ENCODE data around the gene YRDC. TPM values are rescaled to one million over a fixed set of nuclear protein-coding genes. Genes with fewer than 3 reads are reported as not detected.

Gene YRDC
- total RNA-seq, 1 donor from 2014 or later: 5.7 TPM

DNA sequence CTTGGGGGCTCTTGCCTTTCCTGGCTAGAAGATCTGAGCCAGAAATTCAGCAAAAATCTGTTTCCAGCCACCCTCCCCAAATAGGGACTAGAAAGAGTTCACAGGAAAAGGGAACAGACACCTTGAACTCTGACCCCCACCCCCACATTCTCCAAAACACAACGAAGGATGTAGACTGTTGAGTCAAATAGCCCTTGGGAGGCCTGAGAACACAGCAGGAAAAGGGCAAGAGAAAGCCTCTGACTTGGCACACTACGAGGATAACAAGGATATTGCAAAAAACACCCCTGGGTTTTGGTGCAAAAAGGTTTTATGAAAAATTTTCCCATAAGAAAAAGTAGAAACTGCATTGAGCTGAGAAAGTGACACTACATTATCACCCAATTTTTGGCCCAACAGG is 1.9 kb upstream of the YRDC start:
- Histone ChIP-seq H3K27me3 (ENCODE audit: low read depth) (no peaks in the 10 kb centered on the region), H3K36me3 (peaks cover 26% of the 10 kb centered on the region), H3K9me3 (replicated peaks) (no peaks in the 10 kb centered on the region), H3K4me3 (no peak overlapping the region), H3K4me1 (peaks cover 50% of the 10 kb centered on the region), H3K27ac (replicated peaks) (peak overlapping the region; percentile 98)
- intact Hi-C loops (cut with micrococcal nuclease): no loop called here
- TF ChIP-seq, protein P1, sequence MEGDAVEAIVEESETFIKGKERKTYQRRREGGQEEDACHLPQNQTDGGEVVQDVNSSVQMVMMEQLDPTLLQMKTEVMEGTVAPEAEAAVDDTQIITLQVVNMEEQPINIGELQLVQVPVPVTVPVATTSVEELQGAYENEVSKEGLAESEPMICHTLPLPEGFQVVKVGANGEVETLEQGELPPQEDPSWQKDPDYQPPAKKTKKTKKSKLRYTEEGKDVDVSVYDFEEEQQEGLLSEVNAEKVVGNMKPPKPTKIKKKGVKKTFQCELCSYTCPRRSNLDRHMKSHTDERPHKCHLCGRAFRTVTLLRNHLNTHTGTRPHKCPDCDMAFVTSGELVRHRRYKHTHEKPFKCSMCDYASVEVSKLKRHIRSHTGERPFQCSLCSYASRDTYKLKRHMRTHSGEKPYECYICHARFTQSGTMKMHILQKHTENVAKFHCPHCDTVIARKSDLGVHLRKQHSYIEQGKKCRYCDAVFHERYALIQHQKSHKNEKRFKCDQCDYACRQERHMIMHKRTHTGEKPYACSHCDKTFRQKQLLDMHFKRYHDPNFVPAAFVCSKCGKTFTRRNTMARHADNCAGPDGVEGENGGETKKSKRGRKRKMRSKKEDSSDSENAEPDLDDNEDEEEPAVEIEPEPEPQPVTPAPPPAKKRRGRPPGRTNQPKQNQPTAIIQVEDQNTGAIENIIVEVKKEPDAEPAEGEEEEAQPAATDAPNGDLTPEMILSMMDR (IDR thresholded peaks at IDR 0.05; ENCODE audit: borderline replicate concordance): no peak
- no peak for DNase-seq

DNA sequence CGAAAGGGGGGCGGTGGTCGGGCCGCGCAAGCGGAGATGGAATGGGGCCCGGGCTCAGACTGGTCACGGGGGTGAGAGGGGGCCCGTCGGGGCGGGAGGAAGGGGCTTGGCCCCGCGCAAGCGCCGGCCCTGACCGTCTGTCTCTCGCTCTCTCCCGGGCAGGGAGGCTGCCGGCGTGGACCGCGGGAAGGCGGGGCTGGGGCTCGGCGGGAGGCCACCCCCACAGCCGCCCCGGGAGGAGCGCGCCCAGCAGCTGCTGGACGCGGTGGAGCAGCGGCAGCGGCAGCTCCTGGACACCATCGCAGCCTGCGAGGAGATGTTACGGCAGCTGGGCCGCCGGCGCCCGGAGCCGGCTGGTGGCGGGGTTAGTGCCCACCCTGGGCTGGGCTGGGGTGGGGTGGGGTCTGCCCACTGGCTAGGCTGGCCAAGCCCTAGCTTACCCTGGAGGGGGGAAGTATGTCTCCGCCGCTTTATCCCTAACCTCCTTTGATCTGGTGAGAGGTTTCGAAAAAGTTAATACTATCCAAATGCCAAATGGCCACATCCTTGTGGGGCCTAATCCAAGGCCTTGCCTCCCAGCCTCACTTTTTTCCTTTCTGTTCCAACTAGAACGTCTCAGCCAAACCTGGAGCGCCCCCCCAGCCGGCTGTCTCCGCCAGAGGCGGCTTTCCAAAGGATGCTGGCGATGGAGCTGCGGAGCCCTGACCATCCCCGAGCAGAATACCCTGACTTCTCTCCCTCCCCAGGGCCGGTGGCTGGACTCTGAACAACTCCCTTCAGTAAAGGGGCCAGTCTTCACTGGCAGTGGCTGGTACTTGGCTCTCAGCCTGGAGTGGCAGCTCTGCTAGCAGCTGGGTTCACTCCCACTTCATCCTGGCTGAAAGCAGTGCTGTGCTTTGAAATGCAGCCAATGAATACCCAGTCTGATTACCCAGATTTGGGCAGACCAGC is 636 bp upstream of the YRDC start:
- Histone ChIP-seq H3K27ac (replicated peaks) (peak overlapping the region; percentile 98), H3K9me3 (replicated peaks) (no peaks in the 10 kb centered on the region), H3K27me3 (ENCODE audit: low read depth) (no peaks in the 10 kb centered on the region), H3K36me3 (peaks cover 31% of the 10 kb centered on the region), H3K4me1 (peaks cover 50% of the 10 kb centered on the region), H3K4me3 (peak overlapping the region; percentile 88)
- TF ChIP-seq, protein P1 (IDR thresholded peaks at IDR 0.05; ENCODE audit: borderline replicate concordance): no peak
- peak; percentile 63 for DNase-seq
- intact Hi-C loops (cut with micrococcal nuclease): no loop called here

DNA sequence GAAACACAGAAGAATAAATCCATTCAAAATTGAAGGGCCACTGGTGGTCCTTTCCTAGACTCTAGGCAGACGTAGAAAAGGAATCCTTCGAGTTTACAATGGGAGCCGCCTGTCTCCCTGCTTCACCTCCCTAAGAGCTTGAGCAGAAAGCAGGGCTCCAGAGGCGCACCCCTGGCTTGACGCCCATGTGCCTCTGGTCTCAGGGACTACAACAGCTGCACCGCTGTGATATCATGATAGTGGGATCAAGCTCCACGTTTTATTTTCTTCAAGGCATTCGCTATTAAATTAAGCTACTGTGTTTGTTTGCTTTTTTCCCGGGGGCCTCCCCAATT is 821 bp downstream of the YRDC start:
- TF ChIP-seq, protein P1 (IDR thresholded peaks at IDR 0.05; ENCODE audit: borderline replicate concordance): no peak
- Histone ChIP-seq H3K4me1 (peaks cover 50% of the 10 kb centered on the region), H3K36me3 (peaks cover 46% of the 10 kb centered on the region), H3K27ac (replicated peaks) (peak overlapping the region; percentile 98), H3K9me3 (replicated peaks) (no peaks in the 10 kb centered on the region), H3K27me3 (ENCODE audit: low read depth) (no peaks in the 10 kb centered on the region), H3K4me3 (peak overlapping the region; percentile 88)
- no peak for DNase-seq
- intact Hi-C loops (cut with micrococcal nuclease): no loop called here

DNA sequence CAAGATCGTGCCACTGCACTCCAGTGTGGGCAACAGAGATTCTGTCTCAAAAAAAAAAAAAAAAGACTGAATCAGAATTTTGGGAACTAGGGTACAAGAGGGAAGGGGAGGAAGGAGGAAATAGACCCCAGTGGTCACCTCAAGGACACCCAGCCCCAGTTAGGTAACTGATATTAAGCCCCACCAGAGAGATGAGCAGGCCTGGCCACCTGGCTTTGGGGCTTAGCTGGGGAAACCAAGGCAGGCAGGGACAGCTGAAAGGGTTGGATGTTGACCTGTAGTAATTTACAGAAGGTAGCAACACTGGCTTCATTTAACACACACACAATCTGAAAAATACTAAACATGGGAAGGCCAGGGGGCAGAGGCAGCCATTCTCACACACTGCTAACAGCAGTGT is 5.6 kb downstream of the YRDC start:
- intact Hi-C loops (cut with micrococcal nuclease): no loop called here
- Histone ChIP-seq H3K4me1 (peaks cover 15% of the 10 kb centered on the region), H3K36me3 (peaks cover 52% of the 10 kb centered on the region), H3K27ac (replicated peaks) (no peak overlapping the region), H3K4me3 (no peak overlapping the region), H3K9me3 (replicated peaks) (no peaks in the 10 kb centered on the region), H3K27me3 (ENCODE audit: low read depth) (no peaks in the 10 kb centered on the region)
- no peak for DNase-seq
- TF ChIP-seq, protein P1 (IDR thresholded peaks at IDR 0.05; ENCODE audit: borderline replicate concordance): no peak

DNA sequence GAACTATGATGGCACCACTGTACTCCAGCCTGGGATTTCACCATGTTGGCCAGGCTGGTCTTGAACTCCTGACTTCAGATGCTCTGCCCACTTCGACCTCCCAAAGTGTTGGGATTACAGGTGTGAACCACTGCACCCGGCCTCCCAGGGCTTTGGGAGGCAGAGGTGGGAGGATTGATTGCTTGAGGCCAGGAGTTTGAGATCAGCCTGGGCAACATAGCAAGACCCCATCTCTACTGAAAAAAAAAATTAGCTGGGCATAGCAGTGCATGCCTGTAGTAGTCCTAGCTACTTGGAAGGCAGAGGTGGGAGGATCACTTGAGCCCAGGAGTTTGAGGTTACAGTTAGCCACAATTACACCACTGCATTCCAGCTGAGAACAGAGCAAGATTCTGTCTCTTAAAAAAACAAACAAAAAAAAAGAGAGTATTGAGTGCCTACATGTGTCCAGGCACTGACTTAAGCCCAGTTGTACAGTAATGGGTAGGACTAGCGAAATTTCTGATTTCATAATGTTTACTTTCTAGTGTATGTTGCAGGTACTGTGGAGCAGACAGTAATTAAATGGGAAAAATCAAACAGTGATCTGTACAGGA is 10.2 kb downstream of the YRDC start:
- no peaks in the 10 kb centered on the region for H3K27me3 ChIP-seq (ENCODE audit: low read depth)
- no peaks in the 10 kb centered on the region for H3K9me3 ChIP-seq (replicated peaks)
- H3K27ac ChIP-seq (replicated peaks): no peak overlapping the region
- H3K4me3 ChIP-seq: no peak overlapping the region
- no peak for DNase-seq
- H3K36me3 ChIP-seq: peaks cover 14% of the 10 kb centered on the region
- intact Hi-C loops (cut with micrococcal nuclease): no loop called here
- TF ChIP-seq, protein P1 (IDR thresholded peaks at IDR 0.05; ENCODE audit: borderline replicate concordance): no peak
- H3K4me1 ChIP-seq: peaks cover 23% of the 10 kb centered on the region
